AG04449 (cell line): ENCODE data around the gene FUOM.
"Not testable (repeated sequence)": the region's sequence is repeated elsewhere in the genome, so short reads cannot be mapped to it uniquely, and the experiment has no call there.

Experiments
- CTCF ChIA-PET: fragments of 350-600 bp; formaldehyde crosslinking; extraction: SDS; loops from one replicate; lab custom pipeline; 2021; ENCODE audit warnings: antibody characterized with exemption; lab: Yijun Ruan, JAX
- POLR2A ChIA-PET: fragments of 400-600, 350-600 bp; formaldehyde crosslinking; extraction: SDS; loops from one replicate; lab custom pipeline; 2020; ENCODE audit warnings: antibody characterized with exemption, inconsistent platforms; lab: Yijun Ruan, JAX
- DNase-seq: peaks from one replicate; pipeline ENCODE4 v3.0.0-alpha.2; 2010; ENCODE audit warnings: low read depth, low spot score
- H3K4me3 ChIP-seq: 2 replicates; pipeline ENCODE4 v1.5.1; 2011; ENCODE audit warnings: low read depth, mild to moderate bottlenecking, control low read depth, low read length
- CTCF ChIP-seq: IDR thresholded peaks from one replicate; pipeline ENCODE4 v1.5.1; 2011; ENCODE audit warnings: mild to moderate bottlenecking, moderate library complexity, low read length, control low read depth, inconsistent platforms; ENCODE audit not compliant: insufficient read depth; ENCODE audit errors: missing control alignments

Gene FUOM

GRCh38 chr10:133370030-133370786, 12.4 kb upstream of the FUOM start:
- no peak for DNase-seq
- no peak overlapping the region for H3K4me3 ChIP-seq
- ChIA-PET CTCF (interaction anchor here (0.9 to 1.3 kb wide), 4 partner anchors 8 to 52 kb away, joined by 3 read pairs; no protein-coding TSS in a partner anchor), POLR2A (interaction anchor here (0.8 to 1.3 kb wide), 2 partner anchors 9 to 10 kb away, joined by 3 to 5 read pairs; no protein-coding TSS in a partner anchor)
- TF ChIP-seq CTCF = no peak

- ChIA-PET CTCF (interaction anchor here (0.8 kb wide), 1 partner anchor 39 kb away, joined by 3 read pairs; no protein-coding TSS in a partner anchor), POLR2A (interaction anchor here (1.3 kb wide), 1 partner anchor 9 kb away, joined by 4 read pairs; no protein-coding TSS in a partner anchor)
- no peak for TF ChIP-seq CTCF
- DNase-seq = no peak
- no peak overlapping the region for H3K4me3 ChIP-seq
These were observed 10.3 kb upstream of the FUOM start for GRCh38 chr10:133368153-133368552.

- CTCF ChIA-PET, H3K4me3 ChIP-seq, POLR2A ChIA-PET, DNase-seq: not testable (repeated sequence)
These were observed 9.6 kb upstream of the FUOM start for GRCh38 chr10:133367461-133367860.

GRCh38 chr10:133366751-133367150, 8.9 kb upstream of the FUOM start:
- POLR2A ChIA-PET = no interaction called here
- CTCF ChIA-PET = no interaction called here
- TF ChIP-seq CTCF = no peak
- no peak for DNase-seq
- H3K4me3 ChIP-seq = no peak overlapping the region

GRCh38 chr10:133366130-133366478, 8.3 kb upstream of the FUOM start:
- ChIA-PET CTCF (no interaction called here), POLR2A (no interaction called here)
- no peak for TF ChIP-seq CTCF
- no peak for DNase-seq
- no peak overlapping the region for H3K4me3 ChIP-seq

GRCh38 chr10:133365461-133366129, 7.8 kb upstream of the FUOM start:
- TF ChIP-seq CTCF = no peak
- no peak for DNase-seq
- POLR2A ChIA-PET = no interaction called here
- H3K4me3 ChIP-seq = no peak overlapping the region
- CTCF ChIA-PET = no interaction called here
